Measurements from ENCODE around the gene XCR1. TPM values are rescaled to one million over a fixed set of nuclear protein-coding genes. Genes with fewer than 3 reads are reported as not detected.

Gene XCR1
- total and polyA plus RNA-seq, 9 donors, result under 0.01 to 1.2 (median 0.05) TPM; not detected in 2

GRCh38 chr3:46027736-46028397, 584 bp upstream of the XCR1 start:
- H3K4me1 ChIP-seq (ENCODE audit: insufficient read depth), result no peaks in the 10 kb centered on the region
- TF ChIP-seq EP300 (IDR thresholded peaks at IDR 0.05), result no peak
- no peak for TF ChIP-seq POLR2A (IDR thresholded peaks at IDR 0.05)
- TF ChIP-seq, protein P1, sequence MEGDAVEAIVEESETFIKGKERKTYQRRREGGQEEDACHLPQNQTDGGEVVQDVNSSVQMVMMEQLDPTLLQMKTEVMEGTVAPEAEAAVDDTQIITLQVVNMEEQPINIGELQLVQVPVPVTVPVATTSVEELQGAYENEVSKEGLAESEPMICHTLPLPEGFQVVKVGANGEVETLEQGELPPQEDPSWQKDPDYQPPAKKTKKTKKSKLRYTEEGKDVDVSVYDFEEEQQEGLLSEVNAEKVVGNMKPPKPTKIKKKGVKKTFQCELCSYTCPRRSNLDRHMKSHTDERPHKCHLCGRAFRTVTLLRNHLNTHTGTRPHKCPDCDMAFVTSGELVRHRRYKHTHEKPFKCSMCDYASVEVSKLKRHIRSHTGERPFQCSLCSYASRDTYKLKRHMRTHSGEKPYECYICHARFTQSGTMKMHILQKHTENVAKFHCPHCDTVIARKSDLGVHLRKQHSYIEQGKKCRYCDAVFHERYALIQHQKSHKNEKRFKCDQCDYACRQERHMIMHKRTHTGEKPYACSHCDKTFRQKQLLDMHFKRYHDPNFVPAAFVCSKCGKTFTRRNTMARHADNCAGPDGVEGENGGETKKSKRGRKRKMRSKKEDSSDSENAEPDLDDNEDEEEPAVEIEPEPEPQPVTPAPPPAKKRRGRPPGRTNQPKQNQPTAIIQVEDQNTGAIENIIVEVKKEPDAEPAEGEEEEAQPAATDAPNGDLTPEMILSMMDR (IDR thresholded peaks at IDR 0.05), result no peak
- H3K27me3 ChIP-seq, result no peaks in the 10 kb centered on the region
- H3K36me3 ChIP-seq, result no peaks in the 10 kb centered on the region
- H3K9me3 ChIP-seq, result no peaks in the 10 kb centered on the region
- H3K27ac ChIP-seq, result no peak overlapping the region
- no peak for DNase-seq
- 80 to 86% (median 83%) methylated on average over 6 of the region's 6 CpGs for WGBS, 3 donors
- H3K4me3 ChIP-seq, result no peak overlapping the region
- intact Hi-C loops (cut with DNase I), result no loop called here

DNA sequence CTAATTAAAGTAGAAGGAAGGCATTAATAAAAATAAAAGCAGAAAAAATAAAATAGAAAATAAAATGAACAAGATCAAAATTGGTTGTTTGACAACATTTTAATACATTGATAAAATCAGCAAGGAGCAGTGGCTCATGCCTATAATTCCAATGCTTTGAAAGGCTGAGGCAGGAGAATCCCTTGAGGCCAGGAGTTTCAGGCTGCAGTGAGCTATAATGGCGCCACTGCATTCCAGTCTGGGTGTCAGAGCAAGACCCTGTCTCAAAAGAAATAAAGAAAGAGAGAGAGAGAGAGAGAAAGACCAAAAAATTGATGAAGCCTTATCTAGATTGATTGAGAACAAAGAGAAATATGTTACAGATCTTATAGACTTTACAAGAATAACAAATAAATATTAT, 2.1 kb downstream of the XCR1 start:
- no peak for DNase-seq
- Histone ChIP-seq H3K27me3 (no peaks in the 10 kb centered on the region), H3K27ac (no peak overlapping the region), H3K9me3 (no peaks in the 10 kb centered on the region), H3K4me3 (no peak overlapping the region), H3K4me1 (ENCODE audit: insufficient read depth) (no peaks in the 10 kb centered on the region), H3K36me3 (no peaks in the 10 kb centered on the region)
- TF ChIP-seq EP300 (IDR thresholded peaks at IDR 0.05), result no peak
- 55 to 71% (median 64%) methylated on average over 1 of the region's 1 CpG for WGBS, 3 donors
- intact Hi-C loops (cut with DNase I), result no loop called here

- Histone ChIP-seq H3K27ac (no peak overlapping the region), H3K36me3 (no peaks in the 10 kb centered on the region), H3K4me3 (no peak overlapping the region), H3K4me1 (ENCODE audit: insufficient read depth) (no peaks in the 10 kb centered on the region), H3K9me3 (no peaks in the 10 kb centered on the region), H3K27me3 (no peaks in the 10 kb centered on the region)
- DNase-seq, result no peak
- intact Hi-C loops (cut with DNase I), result no loop called here
- 44 to 59% (median 52%) methylated on average over 3 of the region's 3 CpGs for WGBS, 3 donors
- no peak for TF ChIP-seq POLR2A (IDR thresholded peaks at IDR 0.05)
These were observed 3.2 kb downstream of the XCR1 start for GRCh38 chr3:46024131-46024530.

DNA sequence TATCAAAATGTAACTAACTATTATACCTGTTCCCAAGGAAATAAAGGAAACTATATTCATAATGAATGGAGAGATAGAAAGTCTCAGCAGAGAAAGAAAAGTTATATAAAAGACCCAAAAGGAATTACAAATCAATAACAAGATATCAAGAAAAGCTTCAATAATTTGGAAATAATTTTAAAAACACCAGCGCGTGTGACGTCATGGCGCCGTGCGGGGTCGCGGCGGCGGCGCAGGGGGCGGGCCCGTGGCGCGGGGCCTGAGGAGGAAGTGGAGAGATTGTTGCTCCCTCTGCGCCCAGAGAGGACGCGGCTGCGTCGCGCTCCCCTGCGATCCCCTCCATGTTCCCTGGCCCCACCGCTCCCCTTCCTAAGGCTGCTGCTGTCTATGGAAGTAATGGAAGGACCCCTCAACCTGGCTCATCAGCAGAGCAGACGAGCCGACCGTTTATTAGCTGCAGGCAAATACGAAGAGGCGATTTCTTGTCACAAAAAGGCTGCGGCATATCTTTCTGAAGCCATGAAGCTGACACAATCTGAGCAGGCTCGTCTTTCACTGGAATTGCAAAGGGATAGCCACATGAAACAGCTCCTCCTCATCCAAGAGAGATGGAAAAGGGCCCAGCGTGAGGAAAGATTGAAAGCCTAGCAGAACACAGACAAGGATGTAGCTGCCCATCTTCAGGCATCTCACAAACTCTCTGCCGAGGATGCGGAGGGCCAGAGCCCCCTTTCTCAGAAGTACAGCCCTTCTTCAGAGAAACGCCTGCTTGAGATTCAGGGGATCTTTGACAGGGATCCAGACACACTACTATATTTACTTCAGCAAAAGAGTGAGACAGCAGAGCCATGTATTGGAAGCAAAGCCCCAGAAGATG, 4.1 kb downstream of the XCR1 start:
- TF ChIP-seq EP300 (IDR thresholded peaks at IDR 0.05) (no peak), POLR2A (IDR thresholded peaks at IDR 0.05) (no peak)
- TF ChIP-seq, protein P1 (IDR thresholded peaks at IDR 0.05), result no peak
- H3K36me3 ChIP-seq, result no peaks in the 10 kb centered on the region
- no peak overlapping the region for H3K4me3 ChIP-seq
- no peak overlapping the region for H3K27ac ChIP-seq
- H3K9me3 ChIP-seq, result no peaks in the 10 kb centered on the region
- no peaks in the 10 kb centered on the region for H3K4me1 ChIP-seq (ENCODE audit: insufficient read depth)
- no peaks in the 10 kb centered on the region for H3K27me3 ChIP-seq
- WGBS, 3 donors, result 88 to 91% (median 88%) methylated on average over 34 of the region's 34 CpGs
- DNase-seq, result no peak
- intact Hi-C loops (cut with DNase I), result no loop called here

GRCh38 chr3:46021516-46021915, 5.8 kb downstream of the XCR1 start:
- no peaks in the 10 kb centered on the region for H3K9me3 ChIP-seq

More at GRCh38 chr3:46021516-46021915, 5.8 kb downstream of the XCR1 start:
- no peak overlapping the region for H3K27ac ChIP-seq
- H3K4me3 ChIP-seq, result no peak overlapping the region
- no peaks in the 10 kb centered on the region for H3K4me1 ChIP-seq (ENCODE audit: insufficient read depth)
- TF ChIP-seq EP300 (IDR thresholded peaks at IDR 0.05), result no peak
- no peak for TF ChIP-seq POLR2A (IDR thresholded peaks at IDR 0.05)
- TF ChIP-seq, protein P1 (IDR thresholded peaks at IDR 0.05), result no peak
- 92 to 96% (median 95%) methylated on average over 8 of the region's 8 CpGs for WGBS, 3 donors
- H3K27me3 ChIP-seq, result no peaks in the 10 kb centered on the region
- intact Hi-C loops (cut with DNase I), result no loop called here
- DNase-seq, result no peak
- no peaks in the 10 kb centered on the region for H3K36me3 ChIP-seq
